HepG2 (cell line): Measurements from ENCODE around the gene PARP8.

ENCODE experiments used
- CTCF ChIP-seq: sonication (generic); formaldehyde crosslinking; IDR thresholded peaks from 2 replicates; pipeline ENCODE4 v1.5.0; 2020; ENCODE audit warnings: mild to moderate bottlenecking, missing genetic modification reagents, moderate library complexity
- DMAP1 ChIP-seq: IDR thresholded peaks from 2 replicates; pipeline ENCODE4 v1.6.1; 2016
- FOSL2 ChIP-seq: sonication (generic); formaldehyde crosslinking; IDR thresholded peaks from 2 replicates; pipeline ENCODE4 v1.4.0; 2020; ENCODE audit warnings: missing genetic modification reagents
- NFE2L1 ChIP-seq: sonication (generic); formaldehyde crosslinking; IDR thresholded peaks from 2 replicates; pipeline ENCODE4 v1.4.0; 2020; ENCODE audit warnings: missing genetic modification reagents, mild to moderate bottlenecking, borderline replicate concordance
- POLR2A ChIP-seq, 2 experiments: IDR thresholded peaks; 2 replicates each; pipeline ENCODE4 v1.6.1; 2011; ENCODE audit warnings: low read depth in 2 of 2, low read length in 2 of 2, mild to moderate bottlenecking in 1 of 2, moderate library complexity in 1 of 2; ENCODE audit not compliant: insufficient read depth in 1 of 2
- TAF1 ChIP-seq: sonication (generic); formaldehyde crosslinking; IDR thresholded peaks from 2 replicates; pipeline ENCODE4 v1.4.0; 2020; ENCODE audit warnings: missing genetic modification reagents
- ZNF101 ChIP-seq: sonication (generic); formaldehyde crosslinking; IDR thresholded peaks from 2 replicates; pipeline ENCODE4 v1.4.0; 2020; ENCODE audit warnings: mild to moderate bottlenecking, low read depth, missing genetic modification reagents, borderline replicate concordance

GRCh38 chr5:50687548-50687947 is 21.1 kb downstream of the PARP8 start:
- TF ChIP-seq FOSL2 (CRISPR knock-in tag) (no peak), POLR2A (IDR thresholded peaks at IDR 0.05; ENCODE audit: insufficient read depth in 1 of 2, low read depth in 2 of 2, low read length in 2 of 2) (no peak), DMAP1 (CRISPR knock-in tag) (no peak), NFE2L1 (CRISPR knock-in tag) (no peak), CTCF (CRISPR knock-in tag) (no peak), TAF1 (CRISPR knock-in tag) (no peak), ZNF101 (no peak)
